NT2/D1 (cell line): ENCODE results near the gene SYTL2.

Experiments
- DNase-seq: peaks from one replicate; pipeline ENCODE4 v3.0.0-alpha.2; 2011; ENCODE audit warnings: low read depth, low spot score
- H3K27me3 ChIP-seq: 2 replicates; pipeline ENCODE4 v1.6.0; 2011; ENCODE audit warnings: mild to moderate bottlenecking; ENCODE audit not compliant: insufficient read length, insufficient read depth
- H3K36me3 ChIP-seq: 2 replicates; pipeline ENCODE4 v1.6.1; 2011; ENCODE audit warnings: mild to moderate bottlenecking, low read length, mixed read lengths; ENCODE audit not compliant: insufficient read depth, insufficient read length
- H3K4me1 ChIP-seq: 2 replicates; pipeline ENCODE4 v1.5.1; 2011; ENCODE audit not compliant: insufficient read depth, insufficient read length
- H3K4me3 ChIP-seq: 2 replicates; pipeline ENCODE4 v1.5.1; 2011; ENCODE audit warnings: low read depth; ENCODE audit not compliant: insufficient read length
- H3K9ac ChIP-seq: 2 replicates; pipeline ENCODE4 v1.6.0; 2011; ENCODE audit warnings: low read depth; ENCODE audit not compliant: insufficient read length
- H3K9me3 ChIP-seq: 2 replicates; pipeline ENCODE4 v1.5.1; 2011; ENCODE audit warnings: mild to moderate bottlenecking, low read length; ENCODE audit not compliant: insufficient read depth
- SUZ12 ChIP-seq: IDR thresholded peaks from 2 replicates; pipeline ENCODE4 v1.6.1; 2011; ENCODE audit not compliant: insufficient read length, insufficient read depth; ENCODE audit errors: extremely low read depth
- YY1 ChIP-seq: IDR thresholded peaks from 2 replicates; pipeline ENCODE4 v1.6.1; 2011; ENCODE audit not compliant: insufficient read length, insufficient read depth
- ZNF274 ChIP-seq: IDR thresholded peaks from 2 replicates; pipeline ENCODE4 v1.6.1; 2011; ENCODE audit warnings: mild to moderate bottlenecking, low read depth, low read length

The SYTL2 gene

DNA sequence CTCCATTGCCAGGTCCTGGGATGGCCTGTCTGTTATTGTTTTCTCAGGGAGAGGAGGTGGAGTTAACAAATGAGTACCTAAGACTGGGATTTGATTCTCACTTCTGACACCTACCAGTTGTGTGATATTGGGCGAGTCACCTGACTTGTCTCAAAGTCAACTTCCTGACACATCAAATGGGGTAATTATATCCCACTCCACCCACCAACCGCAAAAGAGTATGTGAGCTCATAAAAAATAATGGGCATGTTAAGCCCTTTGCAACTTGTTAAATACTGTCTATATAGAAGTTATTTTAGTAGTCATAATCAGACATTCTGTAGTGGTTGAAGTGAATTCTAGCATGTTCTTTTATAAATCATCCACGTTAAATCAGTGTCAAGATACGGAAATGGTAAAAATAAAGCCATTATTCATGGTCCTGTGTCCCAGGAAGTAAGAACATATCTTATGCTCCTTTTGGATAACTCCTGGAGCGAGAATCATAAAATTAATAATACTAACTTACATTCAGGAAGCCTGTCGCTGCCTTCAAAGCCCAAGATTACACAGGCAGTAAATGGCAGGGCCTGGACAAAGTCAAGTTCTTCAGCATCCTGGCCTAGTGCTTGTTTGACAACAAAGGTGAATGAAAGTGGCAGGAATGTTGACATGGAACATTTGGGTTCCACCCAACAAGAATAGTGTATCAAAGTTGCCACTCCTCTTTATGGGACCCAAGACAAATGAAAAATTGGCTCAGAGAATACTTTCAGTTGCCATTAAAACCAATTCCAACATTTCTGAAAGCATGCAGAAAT, 54.3 kb downstream of the SYTL2 start:
- no peak for DNase-seq
- Histone ChIP-seq H3K9ac (no peak overlapping the region), H3K27me3 (no peaks in the 10 kb centered on the region), H3K9me3 (no peaks in the 10 kb centered on the region), H3K4me1 (peaks cover 3% of the 10 kb centered on the region), H3K36me3 (no peaks in the 10 kb centered on the region), H3K4me3 (no peak overlapping the region)
- TF ChIP-seq SUZ12 (no peak), ZNF274 (no peak), YY1 (no peak)

DNA sequence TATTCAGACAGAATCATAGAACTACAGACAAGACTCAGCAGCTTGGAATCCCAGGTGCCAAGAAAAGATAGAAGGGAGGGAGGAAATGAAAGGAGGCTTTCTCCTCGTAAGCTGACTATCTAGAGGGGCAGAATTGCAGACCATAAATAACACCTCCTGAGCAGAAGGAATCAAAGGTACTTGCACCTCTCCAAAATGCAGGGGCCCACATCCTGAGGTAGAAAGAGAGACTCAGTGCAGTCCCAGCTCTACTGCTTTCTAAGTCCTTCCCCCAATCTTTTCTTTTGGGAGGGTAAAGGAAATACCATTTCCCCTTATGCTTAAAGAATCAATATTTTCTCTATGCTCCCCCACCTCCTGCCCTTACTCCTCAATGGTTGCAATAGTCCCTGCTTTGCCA, 55.2 kb downstream of the SYTL2 start:
- no peaks in the 10 kb centered on the region for H3K27me3 ChIP-seq
- H3K9ac ChIP-seq: no peak overlapping the region
- H3K4me1 ChIP-seq: peaks cover 3% of the 10 kb centered on the region
- no peaks in the 10 kb centered on the region for H3K36me3 ChIP-seq
- no peak overlapping the region for H3K4me3 ChIP-seq
- TF ChIP-seq ZNF274: no peak
- TF ChIP-seq SUZ12: no peak
- no peak for TF ChIP-seq YY1
- DNase-seq: no peak
- H3K9me3 ChIP-seq: no peaks in the 10 kb centered on the region

DNA sequence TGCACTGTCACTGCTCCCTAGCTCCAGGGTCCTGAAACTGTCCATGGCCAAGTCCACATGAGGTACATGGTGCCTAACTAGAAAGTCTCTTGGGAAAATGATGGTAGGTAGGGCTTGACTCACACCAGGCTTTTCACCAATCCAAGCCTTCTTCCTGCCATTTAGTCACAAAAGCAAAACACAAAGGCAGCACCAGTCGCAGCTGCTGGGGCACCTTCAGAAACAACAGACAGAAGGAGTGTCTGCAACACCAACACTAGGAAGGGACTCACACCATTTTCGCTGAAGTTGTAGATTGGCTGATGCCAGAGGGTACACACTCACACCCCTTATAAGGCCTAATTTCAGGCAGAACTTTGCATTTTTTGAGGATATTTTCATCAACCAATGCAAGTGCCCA, 55.7 kb downstream of the SYTL2 start:
- Histone ChIP-seq H3K27me3 (no peaks in the 10 kb centered on the region), H3K36me3 (no peaks in the 10 kb centered on the region), H3K9ac (no peak overlapping the region), H3K4me1 (peaks cover 3% of the 10 kb centered on the region), H3K9me3 (no peaks in the 10 kb centered on the region), H3K4me3 (no peak overlapping the region)
- no peak for DNase-seq
- TF ChIP-seq YY1 (no peak), ZNF274 (no peak), SUZ12 (no peak)

DNA sequence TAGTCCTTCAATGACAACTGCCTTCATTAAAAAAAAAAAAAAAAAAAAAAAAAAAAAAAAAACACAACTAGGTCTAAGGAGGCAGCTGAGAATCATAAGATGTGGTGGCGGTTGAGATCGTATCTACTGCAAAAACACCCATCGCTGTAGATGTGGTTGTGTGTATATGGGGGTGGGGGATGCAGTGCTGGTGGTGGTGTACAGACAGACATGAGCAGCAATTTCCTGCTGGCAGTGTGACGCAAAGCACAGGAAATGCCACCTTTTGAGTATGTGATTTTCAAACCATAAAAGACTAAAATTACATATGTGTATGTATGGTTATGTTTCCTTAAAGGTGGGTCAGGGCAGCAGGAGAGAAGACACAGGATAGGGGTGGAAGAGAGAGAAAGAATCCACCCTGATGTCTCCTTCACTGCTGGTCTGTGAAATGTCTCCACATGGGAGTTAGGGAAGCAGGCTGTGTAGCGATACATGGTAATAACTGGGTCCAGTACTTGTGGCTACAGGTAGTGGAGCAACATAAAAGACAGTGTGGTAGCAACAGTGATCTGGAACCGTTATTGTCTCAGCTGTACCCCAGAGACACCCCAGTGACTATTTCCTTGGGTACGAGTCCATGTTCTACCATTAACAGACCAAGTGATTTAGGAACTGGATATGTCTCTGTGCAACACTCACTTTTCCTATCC, 57.9 kb downstream of the SYTL2 start:
- Histone ChIP-seq H3K36me3 (no peaks in the 10 kb centered on the region), H3K9me3 (no peaks in the 10 kb centered on the region), H3K9ac (no peak overlapping the region), H3K4me3 (no peak overlapping the region), H3K4me1 (peaks cover 5% of the 10 kb centered on the region), H3K27me3 (no peaks in the 10 kb centered on the region)
- TF ChIP-seq SUZ12 (no peak), YY1 (no peak), ZNF274 (no peak)
- no peak for DNase-seq

DNA sequence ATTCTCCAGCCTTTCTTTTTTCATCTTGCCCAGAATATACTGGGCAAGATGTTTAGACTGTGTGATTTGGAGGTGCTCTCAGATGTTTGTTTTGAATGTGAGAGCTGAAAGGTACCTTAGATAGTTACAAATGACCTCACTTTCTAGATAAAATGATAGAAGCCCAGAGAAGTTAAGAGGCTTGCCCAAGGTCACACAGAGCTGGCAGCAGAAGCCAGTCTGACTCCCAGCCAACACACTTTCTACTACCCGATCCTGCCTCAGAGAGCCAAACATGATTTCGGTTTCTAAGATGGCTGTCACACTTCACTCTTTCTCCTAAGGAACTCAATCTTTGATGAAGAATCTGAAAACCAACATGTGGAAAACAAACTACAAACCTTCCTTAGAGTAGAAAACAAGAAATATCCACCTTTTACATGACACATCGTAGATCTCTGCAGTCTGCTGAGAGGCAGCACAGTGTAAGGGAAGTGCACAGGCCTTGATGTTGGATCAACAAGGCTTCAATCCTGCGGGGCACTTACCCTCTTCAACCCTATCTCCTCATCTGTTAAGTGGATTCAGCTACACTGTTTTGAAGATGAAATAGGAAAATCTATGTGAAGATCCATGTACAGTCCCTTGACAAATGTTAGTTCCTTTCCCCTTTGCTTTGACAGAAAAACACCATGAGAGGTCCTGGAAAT, 58.6 kb downstream of the SYTL2 start:
- no peak for TF ChIP-seq YY1
- no peaks in the 10 kb centered on the region for H3K9me3 ChIP-seq

DNA sequence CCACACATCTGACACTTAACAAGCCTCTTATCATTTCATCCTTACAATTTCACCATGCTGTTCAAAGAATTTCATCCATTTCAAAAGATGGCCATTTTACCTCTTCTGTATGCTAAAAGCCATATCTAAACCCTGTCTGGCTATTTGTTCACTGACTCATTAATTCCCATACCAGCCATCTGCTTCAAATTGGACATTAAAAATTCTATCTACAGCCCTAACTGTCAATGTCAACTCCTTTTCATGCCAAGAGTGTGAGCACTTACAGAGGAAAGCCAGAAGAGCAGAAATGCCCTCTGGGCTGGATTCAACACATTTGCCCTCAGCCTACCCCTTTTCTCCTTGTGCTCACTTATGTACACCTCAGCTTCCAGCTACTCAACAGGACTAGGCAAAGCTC, 59.2 kb downstream of the SYTL2 start:
- TF ChIP-seq YY1 (no peak), SUZ12 (no peak), ZNF274 (no peak)
- H3K9ac ChIP-seq: no peak overlapping the region
- H3K4me3 ChIP-seq: no peak overlapping the region
- no peak for DNase-seq
- H3K4me1 ChIP-seq: peaks cover 5% of the 10 kb centered on the region
- H3K9me3 ChIP-seq: no peaks in the 10 kb centered on the region
- H3K36me3 ChIP-seq: no peaks in the 10 kb centered on the region
- no peaks in the 10 kb centered on the region for H3K27me3 ChIP-seq

More for the DNA sequence above, 58.6 kb downstream of the SYTL2 start:
- Histone ChIP-seq H3K4me3 (no peak overlapping the region), H3K4me1 (peaks cover 5% of the 10 kb centered on the region), H3K9ac (no peak overlapping the region), H3K27me3 (no peaks in the 10 kb centered on the region), H3K36me3 (no peaks in the 10 kb centered on the region)
- no peak for DNase-seq

DNA sequence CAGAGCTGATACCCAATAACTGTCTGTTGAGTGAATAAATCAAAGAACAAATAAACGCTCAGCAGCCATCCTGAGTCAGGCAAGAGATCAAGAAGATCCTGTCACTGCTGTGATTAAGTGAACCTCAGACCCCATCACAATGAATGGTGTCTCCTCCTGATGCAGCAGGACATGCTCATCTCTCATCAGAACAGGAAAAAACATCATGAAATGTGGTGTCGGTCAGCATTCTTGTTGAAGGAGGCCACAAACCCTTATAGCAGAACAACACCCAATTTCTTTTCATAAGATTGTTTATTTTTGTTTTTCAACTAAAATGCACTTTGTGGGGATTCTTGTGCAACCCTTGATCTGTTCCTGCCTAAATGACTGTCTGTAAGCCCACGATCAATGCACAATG, 60.3 kb downstream of the SYTL2 start:
- peaks cover 2% of the 10 kb centered on the region for H3K4me1 ChIP-seq
- H3K9me3 ChIP-seq: no peaks in the 10 kb centered on the region
- TF ChIP-seq SUZ12 (no peak), YY1 (no peak), ZNF274 (no peak)
- H3K27me3 ChIP-seq: no peaks in the 10 kb centered on the region
- no peak for DNase-seq
- no peaks in the 10 kb centered on the region for H3K36me3 ChIP-seq
- H3K9ac ChIP-seq: no peak overlapping the region
- no peak overlapping the region for H3K4me3 ChIP-seq
